LNCaP clone FGC (cell line): ENCODE data around the gene ZCCHC24.
"Not testable (repeated sequence)": the region's sequence is repeated elsewhere in the genome, so short reads cannot be mapped to it uniquely, and the experiment has no call there.

ENCODE experiments used
- DNase-seq: peaks from one replicate; pipeline ENCODE4 v3.0.0-alpha.2; 2011; ENCODE audit warnings: low read depth
- H3K4me3 ChIP-seq: 2 replicates; pipeline ENCODE4 v1.5.1; 2011; ENCODE audit warnings: mild to moderate bottlenecking, low read depth, low read length, control low read depth
- CTCF ChIP-seq: IDR thresholded peaks from 2 replicates; pipeline ENCODE4 v1.5.1; 2012; ENCODE audit warnings: mild to moderate bottlenecking; ENCODE audit not compliant: control insufficient read depth, insufficient read depth; ENCODE audit errors: extremely low read depth

The ZCCHC24 gene

DNA sequence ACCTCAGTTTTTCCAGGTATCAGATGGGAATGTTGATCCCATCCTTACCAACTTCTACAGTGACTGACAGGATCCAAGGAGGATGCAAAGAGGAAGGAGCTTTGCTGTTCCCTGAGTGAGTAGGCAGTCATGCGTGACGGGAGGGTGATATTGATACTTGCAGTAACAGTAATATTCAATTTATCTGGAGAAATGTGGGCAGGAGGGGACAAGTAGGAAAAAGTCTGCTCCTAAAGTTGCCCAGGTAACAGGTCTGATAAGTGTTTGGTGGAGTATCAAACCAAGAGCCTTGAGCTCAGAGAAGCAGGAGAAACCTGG, 3.3 kb upstream of the ZCCHC24 start:
- DNase-seq, result no peak
- no peak for TF ChIP-seq CTCF
- no peak overlapping the region for H3K4me3 ChIP-seq

GRCh38 chr10:79447911-79448731, 2.7 kb upstream of the ZCCHC24 start:
- TF ChIP-seq CTCF, result no peak
- no peak overlapping the region for H3K4me3 ChIP-seq
- DNase-seq, result no peak

DNA sequence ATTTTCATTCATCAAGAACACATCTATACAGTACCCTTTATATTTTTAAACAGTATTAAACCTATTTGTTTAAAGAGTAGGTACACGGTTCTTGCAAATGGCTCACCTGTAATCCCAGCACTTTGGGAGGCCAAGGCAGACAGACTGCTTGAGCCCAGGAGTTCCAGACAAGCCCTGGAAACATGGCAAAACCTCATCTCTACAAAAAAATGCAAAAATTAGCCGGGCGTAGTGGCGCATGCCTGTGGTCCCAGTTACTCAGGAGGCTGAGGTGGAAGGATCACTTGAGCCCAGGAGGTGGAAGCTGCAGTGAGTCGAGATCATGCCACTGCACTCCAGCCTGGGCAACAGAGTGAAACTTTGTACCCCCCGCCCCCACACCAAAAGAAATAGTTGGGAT, 1.8 kb upstream of the ZCCHC24 start:
- not testable (repeated sequence) for DNase-seq, H3K4me3 ChIP-seq

- no peak for TF ChIP-seq CTCF
- H3K4me3 ChIP-seq, result no peak overlapping the region
- DNase-seq, result no peak
Measured at GRCh38 chr10:79446758-79447084, 1.3 kb upstream of the ZCCHC24 start.

DNA sequence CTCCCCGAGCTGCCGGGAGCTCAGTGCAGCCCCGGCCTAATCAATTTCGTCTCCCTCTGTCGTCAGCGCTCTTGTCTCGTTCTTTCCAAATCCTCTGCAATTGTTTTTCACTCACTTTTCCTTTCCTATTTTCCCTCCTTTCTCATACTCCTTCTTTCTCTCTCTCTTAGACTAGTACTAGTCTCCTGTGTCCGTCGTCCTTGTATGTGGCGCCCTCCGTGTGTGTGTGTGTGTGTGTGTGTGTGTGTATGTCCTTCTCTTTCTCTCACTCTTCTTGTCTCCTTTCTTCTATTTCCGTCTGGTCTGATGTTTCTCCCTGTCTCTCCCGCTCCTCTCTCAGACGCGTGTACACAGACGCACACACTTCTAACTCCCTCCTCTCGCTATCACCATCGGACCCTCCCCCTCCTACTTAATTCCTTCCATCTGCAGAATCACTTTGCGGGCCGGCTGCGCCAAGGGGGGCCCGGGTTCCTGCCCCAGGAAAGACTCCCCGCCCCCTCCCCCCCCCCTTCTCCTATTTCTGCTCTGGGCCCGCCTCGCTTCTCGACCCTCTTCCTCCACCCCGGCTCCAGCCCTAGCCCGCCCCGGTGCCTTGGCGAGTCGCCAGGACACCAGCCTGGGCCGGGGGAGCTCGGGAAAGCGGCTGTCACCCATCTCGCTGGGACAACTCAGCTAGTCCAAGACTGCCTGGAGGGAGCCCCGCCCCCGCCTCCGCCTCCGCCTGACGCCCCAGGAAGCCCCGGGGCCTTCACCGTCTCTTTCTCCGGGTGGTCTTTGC, 743 bp upstream of the ZCCHC24 start:
- no peak for TF ChIP-seq CTCF
- H3K4me3 ChIP-seq, result peak overlapping the region; percentile 25
- no peak for DNase-seq

GRCh38 chr10:79444199-79445119, 965 bp downstream of the ZCCHC24 start:
- DNase-seq, result peak; percentile 82
- no peak for TF ChIP-seq CTCF
- peak overlapping the region; percentile 70 for H3K4me3 ChIP-seq

- H3K4me3 ChIP-seq, result peak overlapping the region; percentile 70
- no peak for TF ChIP-seq CTCF
- DNase-seq, result no peak
Measured at GRCh38 chr10:79443338-79444198, 1.9 kb downstream of the ZCCHC24 start.
